Dedifferentiated amniotic fluid mesenchymal stem cell (primary cell): ENCODE data around the gene MMP14.
A peak's percentile ranks its signal among the peaks of the same experiment; 100 is the strongest.
"Not testable (repeated sequence)": the region's sequence is repeated elsewhere in the genome, so short reads cannot be mapped to it uniquely, and the experiment has no call there.

ENCODE experiments used
- DNase-seq: peaks from one replicate; pipeline ENCODE4 v3.0.0-alpha.2; 2016; ENCODE audit errors: extremely low spot score

The MMP14 gene

GRCh38 chr14:22814941-22815713, 21.3 kb upstream of the MMP14 start, which contains the start of gene SLC7A7:
Gene SLC7A7, minus strand, starts transcription at chr14:22815435. Its CDS starts 2,037 bp downstream, at chr14:22813398.
- DNase-seq: no peak

GRCh38 chr14:22819151-22819988, 17.0 kb upstream of the MMP14 start:
- DNase-seq: peak; percentile 74

- peak; percentile 39 for DNase-seq
Measured at GRCh38 chr14:22820731-22821130, 15.7 kb upstream of the MMP14 start.

GRCh38 chr14:22821193-22822015, 15.0 kb upstream of the MMP14 start:
- DNase-seq: no peak

GRCh38 chr14:22822016-22822570, 14.3 kb upstream of the MMP14 start:
- DNase-seq: no peak

- DNase-seq: peak; percentile 83
Measured at GRCh38 chr14:22822571-22823098, 13.8 kb upstream of the MMP14 start.

- peak; percentile 66 for DNase-seq
Measured at GRCh38 chr14:22824711-22825359, 11.6 kb upstream of the MMP14 start.

- not testable (repeated sequence) for DNase-seq
Measured at GRCh38 chr14:22829076-22829660, 7.2 kb upstream of the MMP14 start.

GRCh38 chr14:22829661-22830442, 6.5 kb upstream of the MMP14 start, which contains the start of gene MRPL52:
Gene MRPL52, plus strand, starts transcription at chr14:22829887. Its CDS starts 26 bp downstream, at chr14:22829913.
- peak; percentile 86 for DNase-seq

GRCh38 chr14:22830443-22831010, 5.9 kb upstream of the MMP14 start:
- DNase-seq: no peak

- no peak for DNase-seq
Measured at GRCh38 chr14:22835505-22835904, 880 bp upstream of the MMP14 start.

- no peak for DNase-seq
Measured at GRCh38 chr14:22837114-22837749, 847 bp downstream of the MMP14 start.

GRCh38 chr14:22837750-22838538, 1.6 kb downstream of the MMP14 start:
- DNase-seq: no peak

- DNase-seq: no peak
Measured at GRCh38 chr14:22838631-22839041, 2.3 kb downstream of the MMP14 start.

- no peak for DNase-seq
Measured at GRCh38 chr14:22839159-22839779, 2.9 kb downstream of the MMP14 start.

- no peak for DNase-seq
Measured at GRCh38 chr14:22841311-22841710, 4.9 kb downstream of the MMP14 start.

- DNase-seq: no peak
Measured at GRCh38 chr14:22841769-22842168, 5.4 kb downstream of the MMP14 start.
